PC-9 (cell line): ENCODE data around the gene TSEN15.
A peak's percentile ranks its signal among the peaks of the same experiment; 100 is the strongest.

Source experiments
- EZH2 ChIP-seq: fragments of 200-600 bp; sonication (generic); IDR thresholded peaks from 2 replicates; pipeline ENCODE4 v1.8.0; 2017; ENCODE audit warnings: antibody characterized with exemption, low read depth
- TF ChIP-seq, protein P1 (sequence below): fragments of 200-600 bp; sonication (generic); conservative IDR thresholded peaks from 2 replicates; pipeline ENCODE4 v1.6.1; 2017; ENCODE audit warnings: mixed run types, antibody characterized with exemption, mild to moderate bottlenecking, moderate library complexity

DNA sequence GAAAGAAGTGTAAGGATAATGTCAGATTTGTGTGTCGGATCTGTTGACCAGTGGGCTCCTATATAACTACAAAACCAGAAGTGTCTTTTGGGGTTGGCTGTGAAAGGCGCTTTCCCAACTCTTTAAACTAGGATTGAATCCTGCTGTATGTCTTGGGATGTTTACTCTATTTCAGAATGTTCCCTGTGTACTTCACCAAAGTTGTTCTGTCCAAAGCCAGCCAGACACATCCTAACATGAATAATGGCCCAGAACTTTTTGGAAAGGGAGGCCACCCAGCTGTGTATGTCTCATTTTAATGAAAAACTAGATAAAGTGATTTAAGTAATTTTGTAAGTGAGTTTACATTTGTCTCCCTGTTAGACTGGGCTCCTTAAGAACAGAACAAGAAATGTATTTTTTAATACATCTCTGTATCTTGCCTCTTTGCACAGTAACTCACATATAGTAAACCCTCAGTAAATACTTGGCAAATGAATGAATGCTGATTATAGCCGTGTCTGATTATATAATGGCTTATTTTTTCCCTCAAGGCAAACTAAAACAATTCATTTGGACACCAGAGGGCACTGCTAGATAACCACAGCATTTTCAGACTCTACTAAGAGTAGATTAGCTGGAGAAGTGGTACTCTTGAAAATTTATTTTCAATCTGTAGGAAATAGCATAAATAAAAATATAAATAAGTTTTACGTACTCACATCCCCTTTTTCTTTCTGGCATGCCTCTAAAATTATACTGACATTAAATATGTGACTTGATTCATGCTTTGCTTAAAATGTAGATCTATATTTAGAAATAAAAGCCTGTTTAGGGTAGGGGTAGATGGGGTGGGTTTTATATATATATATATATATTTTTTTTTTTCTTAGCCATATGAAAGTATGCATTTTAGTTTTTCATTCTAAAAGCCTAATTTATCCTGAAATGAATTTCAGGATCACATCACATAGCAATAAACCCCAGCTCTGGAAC, 23.8 kb downstream of the TSEN15 start:
- TF ChIP-seq, protein P1, sequence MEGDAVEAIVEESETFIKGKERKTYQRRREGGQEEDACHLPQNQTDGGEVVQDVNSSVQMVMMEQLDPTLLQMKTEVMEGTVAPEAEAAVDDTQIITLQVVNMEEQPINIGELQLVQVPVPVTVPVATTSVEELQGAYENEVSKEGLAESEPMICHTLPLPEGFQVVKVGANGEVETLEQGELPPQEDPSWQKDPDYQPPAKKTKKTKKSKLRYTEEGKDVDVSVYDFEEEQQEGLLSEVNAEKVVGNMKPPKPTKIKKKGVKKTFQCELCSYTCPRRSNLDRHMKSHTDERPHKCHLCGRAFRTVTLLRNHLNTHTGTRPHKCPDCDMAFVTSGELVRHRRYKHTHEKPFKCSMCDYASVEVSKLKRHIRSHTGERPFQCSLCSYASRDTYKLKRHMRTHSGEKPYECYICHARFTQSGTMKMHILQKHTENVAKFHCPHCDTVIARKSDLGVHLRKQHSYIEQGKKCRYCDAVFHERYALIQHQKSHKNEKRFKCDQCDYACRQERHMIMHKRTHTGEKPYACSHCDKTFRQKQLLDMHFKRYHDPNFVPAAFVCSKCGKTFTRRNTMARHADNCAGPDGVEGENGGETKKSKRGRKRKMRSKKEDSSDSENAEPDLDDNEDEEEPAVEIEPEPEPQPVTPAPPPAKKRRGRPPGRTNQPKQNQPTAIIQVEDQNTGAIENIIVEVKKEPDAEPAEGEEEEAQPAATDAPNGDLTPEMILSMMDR = peak; percentile 85
- no peak for TF ChIP-seq EZH2
